HG02943 (cell line): Measurements from ENCODE around the gene MYBPC2.
"Not testable (repeated sequence)": the region's sequence is repeated elsewhere in the genome, so short reads cannot be mapped to it uniquely, and the experiment has no call there.

Experiments used
- ATAC-seq: cut with Tn5 transposase; IDR thresholded peaks from one replicate; pipeline ENCODE4 v1.9.1; 2021; ENCODE audit warnings: mild to moderate bottlenecking, low read depth, moderate library complexity; ENCODE audit not compliant: unreplicated experiment

MYBPC2 gene

DNA sequence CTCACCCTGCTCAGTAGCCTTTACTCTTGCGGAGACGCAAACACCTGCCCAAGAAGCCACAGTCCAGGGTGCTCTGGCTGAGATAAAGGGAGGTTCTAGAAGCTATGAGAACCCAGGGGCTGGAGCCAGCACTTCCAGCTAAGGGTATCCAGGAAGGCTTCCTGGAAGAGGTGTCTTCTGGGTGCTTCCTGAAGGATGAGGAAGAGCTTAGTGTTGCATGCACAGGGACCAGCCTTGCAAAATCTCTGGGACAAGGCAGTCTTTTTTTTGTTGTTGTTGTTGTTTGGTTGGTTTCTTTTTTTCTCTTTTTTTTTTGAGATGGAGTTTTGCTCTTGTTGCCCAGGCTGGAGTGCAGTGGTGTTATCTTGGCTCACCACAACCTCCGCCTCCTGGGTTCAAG, 20.6 kb downstream of the MYBPC2 start:
- ATAC-seq = no peak

DNA sequence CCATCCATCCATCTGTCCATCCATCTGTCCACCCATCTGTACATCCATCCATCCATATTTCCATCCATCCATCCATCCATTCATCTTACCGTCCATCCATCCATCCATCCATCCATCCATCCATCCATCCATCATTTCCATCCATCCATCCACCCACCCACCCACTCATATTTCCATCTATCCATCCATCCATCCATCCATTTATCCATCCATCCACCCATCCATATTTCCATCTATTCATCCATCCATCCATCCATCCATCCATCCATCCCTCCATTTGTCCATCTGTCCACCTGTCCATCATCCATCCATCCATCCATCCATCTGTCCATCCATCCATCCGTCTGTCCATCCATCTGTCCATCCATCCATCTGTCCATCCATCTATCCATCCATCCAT, 23.3 kb downstream of the MYBPC2 start:
- ATAC-seq = no peak

DNA sequence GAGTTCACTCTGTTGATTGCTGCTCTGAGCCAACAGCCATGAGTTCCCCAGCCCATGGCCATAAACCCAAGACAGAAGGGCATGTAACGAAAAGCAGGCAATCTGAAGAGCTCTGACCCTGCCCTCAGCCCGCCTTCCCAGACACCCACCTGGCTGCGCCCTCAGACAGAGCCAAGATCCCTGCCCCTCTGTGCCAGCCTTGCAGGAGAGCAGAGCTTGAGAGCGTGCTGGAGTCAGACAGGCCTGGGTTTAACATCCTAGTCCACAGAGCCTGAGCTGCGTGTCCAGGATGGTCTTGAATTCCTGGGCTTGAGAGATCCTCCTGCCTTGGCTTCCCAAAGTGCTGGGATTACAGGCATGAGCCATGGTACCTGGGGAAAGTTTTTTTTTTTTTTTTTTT, 24.6 kb downstream of the MYBPC2 start:
- ATAC-seq = no peak

DNA sequence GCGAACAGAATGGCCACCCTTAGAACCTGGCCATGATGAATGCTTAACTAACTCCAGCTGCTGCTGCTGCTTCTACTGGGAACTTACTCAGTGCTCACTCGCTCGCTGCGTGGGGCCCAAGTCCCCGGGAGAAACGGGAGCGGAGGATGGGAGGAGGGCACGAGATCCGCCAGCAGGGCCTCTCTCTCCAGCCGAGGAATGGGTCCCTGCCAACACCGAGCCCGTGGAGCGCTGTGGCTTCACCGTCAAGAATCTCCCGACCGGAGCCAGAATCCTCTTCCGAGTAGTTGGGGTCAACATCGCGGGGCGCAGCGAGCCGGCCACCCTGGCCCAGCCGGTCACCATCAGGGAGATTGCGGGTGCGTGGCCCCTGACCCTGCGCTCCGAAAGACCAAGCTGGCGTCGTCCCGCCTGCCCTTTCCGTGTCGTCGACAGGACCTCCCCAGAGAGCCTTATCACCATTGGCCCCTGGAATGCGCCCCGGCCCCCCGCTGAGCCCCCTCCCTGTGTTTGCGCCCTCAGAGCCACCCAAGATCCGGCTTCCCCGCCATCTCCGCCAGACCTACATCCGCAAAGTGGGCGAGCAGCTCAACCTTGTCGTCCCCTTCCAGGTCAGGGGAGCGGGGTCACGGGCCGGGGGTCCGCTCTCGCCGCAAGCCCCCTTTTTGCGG, 25.8 kb downstream of the MYBPC2 start:
- no peak for ATAC-seq

DNA sequence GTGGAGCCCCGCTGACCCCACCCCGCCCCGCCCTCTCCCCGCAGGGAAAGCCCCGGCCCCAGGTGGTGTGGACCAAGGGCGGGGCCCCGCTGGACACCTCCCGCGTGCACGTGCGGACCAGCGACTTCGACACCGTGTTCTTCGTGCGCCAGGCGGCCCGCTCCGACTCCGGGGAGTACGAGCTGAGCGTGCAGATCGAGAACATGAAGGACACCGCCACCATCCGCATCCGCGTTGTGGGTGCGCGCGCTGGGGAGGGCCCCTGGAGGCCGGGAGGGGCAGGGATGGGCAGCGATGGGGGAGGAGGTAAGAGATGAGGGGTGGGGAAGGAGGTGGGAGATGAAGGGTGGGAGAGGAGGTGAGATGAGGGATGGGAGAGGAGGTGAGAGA, 26.4 kb downstream of the MYBPC2 start:
- no peak for ATAC-seq

DNA sequence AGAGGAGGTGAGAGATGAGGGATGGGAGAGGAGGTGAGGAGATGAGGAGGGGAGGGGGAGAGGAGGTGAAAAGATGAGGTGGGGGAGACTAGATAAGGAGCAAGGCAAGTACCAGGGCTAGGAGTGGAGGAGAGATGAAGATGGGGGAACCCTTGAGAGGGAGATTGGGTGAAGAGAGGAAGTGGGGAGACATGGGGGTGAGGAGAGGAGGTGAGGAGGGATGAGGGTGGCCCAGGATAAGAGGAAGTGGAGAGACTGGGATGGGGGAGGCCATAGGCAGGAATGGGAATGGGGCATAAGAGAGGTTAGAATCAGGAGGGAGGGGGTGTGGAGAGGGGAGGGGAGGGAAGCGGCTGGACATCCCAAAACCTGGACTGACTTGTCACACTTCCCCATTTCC, 26.9 kb downstream of the MYBPC2 start:
- no peak for ATAC-seq

DNA sequence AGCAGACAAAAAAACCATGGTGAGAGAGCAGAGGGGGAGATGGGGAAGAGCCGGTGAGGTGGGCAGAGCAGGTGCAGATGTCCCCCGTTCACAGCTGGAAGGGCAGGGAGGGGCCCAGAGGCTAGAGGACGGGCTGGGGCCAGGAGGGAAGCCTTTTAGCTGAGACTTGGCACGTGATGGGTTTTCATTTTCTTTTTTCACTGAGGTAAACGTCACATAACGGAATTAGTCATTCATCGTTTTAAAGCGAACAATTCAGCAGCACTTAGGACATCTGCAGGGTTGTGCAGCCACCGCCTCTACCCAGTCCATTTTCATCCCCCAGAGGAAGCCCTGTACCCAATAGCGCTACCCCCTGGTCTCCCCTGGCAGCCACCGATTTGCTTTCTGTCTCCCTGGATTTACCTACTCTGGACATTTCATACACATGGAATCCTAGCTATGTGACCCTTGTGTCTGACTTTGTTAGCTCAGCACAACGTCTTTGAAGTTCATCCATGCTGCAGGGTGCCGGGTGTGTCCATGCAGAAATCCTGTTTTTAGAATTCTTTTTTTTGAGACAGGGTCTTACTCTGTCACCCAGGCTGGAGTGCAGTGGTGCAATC, 27.6 kb downstream of the MYBPC2 start:
- ATAC-seq = no peak

DNA sequence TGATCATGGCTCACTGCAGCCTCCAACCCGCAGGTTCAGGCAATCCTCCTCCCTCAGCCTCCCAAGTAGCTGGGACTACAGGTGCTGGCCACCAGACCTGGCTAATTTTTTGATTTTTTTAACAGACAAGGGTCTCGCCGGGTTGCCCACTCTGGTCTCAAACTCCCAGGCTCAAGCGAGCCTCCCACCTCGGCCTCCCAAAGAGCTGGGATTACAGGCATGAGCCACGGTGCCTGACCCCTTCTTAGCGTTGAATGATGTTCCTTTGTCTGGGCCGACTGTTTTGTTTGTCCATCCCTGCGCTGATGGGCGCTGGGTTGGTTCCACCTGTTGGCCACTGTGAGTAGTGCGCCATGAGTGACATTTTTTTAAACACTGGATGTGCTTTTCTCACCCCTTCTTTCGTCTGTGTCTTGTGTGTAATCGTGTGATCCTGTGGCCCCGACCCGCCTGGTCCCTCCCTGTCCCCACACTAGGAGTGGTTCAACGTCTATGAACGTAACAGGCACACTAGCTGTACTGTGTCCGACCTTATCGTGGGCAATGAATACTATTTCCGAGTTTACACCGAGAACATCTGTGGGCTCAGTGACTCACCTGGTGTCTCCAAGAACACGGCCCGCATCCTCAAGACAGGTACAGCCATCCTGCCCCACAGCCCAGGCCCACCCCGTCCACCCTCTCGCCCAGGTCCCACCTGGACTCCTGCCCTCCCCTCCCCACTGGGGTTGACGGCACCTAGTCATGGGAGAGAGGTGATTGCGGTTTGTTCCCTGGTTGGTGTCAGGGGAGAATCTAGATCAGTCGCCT, 28.6 kb downstream of the MYBPC2 start:
- no peak for ATAC-seq

DNA sequence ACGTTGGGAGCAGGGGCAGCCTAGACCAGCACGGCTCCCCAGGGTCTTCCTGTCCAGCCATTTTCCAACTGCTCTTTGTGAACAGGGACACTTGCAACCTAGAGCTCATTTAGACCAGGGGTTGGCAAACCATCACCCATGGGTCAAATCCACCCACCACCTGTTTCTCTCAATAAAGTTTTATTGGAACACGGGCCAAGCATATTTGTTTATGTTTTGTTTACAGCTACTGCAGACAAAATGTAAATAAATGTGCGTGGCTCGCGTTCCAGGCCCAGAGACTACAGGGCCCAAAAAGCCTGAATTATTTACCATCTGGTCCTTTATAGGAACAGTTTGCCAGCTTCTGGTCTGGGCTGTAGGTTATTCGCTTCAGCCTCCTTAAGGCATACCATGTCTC, 30.3 kb downstream of the MYBPC2 start:
- ATAC-seq = no peak

DNA sequence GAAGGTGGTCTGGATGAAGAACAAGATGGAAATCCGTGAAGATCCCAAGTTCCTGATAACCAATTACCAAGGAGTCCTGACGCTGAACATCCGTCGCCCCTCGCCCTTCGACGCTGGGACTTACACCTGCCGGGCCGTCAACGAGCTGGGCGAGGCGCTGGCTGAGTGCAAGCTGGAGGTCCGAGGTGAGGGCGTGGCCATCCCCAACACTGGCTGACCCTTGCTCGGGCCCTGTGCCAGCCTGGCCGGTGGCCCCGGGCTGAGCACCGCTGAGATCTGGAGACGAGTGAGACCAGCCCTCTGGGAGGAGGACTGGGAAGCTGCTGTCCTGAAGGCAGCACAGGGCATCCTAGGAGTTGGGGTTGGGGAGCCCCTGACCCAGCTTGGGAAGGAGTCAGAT, 31.7 kb downstream of the MYBPC2 start:
- no peak for ATAC-seq

DNA sequence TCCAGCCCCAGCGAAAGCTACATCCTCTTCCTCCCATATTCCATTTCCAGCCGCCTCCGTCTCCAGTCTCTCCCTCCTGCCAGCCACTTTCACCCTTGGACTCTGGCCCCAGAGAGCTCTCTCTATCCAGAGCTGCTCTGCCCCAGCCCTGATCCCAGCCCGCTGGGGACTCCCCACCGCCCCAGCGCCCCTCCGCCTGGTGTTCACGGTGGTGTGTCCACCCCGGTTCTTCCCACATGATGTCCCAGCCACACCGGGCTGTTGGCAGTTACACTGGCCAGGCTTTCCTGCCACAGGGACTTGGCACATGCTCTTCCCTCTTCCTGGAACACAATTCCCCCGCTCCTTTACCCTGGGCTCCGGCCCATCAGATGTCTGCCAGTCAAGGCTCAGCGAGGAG, 32.3 kb downstream of the MYBPC2 start:
- ATAC-seq = no peak

DNA sequence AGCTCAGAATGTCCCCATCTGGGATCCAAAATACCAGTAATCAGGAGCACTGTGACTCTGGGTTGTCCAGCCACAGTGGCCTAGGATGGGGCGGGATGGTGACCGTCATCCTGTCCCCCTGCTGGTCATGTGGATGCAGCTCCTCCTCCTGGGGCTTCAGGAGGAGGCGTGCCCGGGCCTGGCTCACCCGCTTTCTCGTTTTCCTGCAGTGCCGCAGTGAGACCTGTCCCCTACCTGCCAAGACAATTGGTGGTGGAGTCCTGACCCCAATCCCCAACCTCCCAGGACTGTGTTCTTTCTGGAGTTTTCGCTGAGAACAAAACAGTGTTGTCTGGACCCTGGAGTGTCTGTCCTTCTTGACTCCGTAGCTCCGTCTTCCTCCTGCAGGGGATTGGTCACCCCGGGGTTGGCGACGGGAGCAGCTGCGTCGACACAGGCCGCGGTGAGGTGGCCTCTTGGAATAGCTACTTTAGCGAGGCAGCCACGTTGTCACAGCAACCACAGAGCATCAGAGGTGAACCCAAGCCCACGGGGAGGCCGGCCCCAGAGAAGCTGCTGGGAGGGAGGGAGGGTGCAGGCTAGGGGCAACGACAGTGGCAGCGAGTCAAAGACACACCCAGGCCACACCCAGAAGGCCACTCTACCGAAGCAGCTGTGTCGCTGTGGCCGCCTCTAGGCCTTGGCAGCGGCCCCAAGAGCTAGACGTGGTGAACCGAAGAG, 33.5 kb downstream of the MYBPC2 start:
- no peak for ATAC-seq

DNA sequence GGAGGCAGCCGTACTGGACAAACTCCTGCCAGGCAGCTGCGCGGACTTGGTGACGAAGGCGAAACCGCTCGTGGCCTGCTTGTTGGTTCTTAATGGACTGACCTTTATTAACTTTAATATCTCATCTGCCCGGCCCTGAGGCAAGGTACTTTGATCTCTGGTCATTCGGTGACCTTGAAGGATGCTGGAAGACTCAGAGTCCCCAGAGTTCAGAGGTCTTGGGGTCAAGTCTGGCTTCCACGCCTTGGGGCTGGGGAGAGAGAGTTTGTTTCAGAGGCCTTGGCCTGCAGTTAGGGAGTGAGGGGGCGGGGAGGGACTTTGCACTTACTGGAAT, 34.0 kb downstream of the MYBPC2 start:
- ATAC-seq = no peak

DNA sequence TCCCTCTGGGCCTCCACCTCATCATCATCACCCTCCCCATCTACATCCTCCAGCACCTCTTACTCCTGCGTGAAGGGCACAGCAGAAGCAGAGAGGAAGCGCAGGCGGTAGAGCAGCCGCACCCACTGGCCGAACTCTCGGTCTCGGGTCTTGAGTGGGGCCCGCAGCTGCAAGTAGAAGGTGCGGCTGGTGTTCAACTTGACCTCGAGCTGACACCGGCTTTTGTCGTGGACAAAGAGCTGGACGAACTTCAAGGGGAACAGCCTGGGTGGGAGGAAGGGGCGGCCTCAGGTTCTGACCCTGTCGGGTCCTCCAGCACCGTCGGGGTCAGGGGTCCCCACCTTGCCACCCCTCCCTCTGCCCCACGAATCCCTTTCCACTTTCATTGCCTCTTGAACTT, 34.9 kb downstream of the MYBPC2 start:
- no peak for ATAC-seq

DNA sequence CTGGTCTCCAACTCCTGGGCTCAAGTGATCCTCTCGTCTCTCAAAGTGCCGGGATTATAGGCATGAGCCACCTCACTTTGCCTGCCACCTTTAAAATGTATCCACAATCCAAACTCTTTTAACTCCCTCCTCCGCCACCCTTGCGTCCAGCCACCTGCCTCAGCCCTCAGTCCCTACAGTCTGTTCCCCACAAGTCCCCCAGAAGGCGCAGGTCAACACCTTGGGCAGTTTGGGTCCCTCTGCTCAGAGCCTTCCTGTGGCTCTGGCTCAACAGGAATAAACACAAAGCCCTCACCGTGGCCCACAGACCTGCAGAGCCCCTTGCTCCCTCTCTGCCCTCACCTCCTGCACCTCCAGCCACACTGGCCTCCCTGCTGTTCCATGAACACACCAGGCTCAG, 36.1 kb downstream of the MYBPC2 start:
- no peak for ATAC-seq

DNA sequence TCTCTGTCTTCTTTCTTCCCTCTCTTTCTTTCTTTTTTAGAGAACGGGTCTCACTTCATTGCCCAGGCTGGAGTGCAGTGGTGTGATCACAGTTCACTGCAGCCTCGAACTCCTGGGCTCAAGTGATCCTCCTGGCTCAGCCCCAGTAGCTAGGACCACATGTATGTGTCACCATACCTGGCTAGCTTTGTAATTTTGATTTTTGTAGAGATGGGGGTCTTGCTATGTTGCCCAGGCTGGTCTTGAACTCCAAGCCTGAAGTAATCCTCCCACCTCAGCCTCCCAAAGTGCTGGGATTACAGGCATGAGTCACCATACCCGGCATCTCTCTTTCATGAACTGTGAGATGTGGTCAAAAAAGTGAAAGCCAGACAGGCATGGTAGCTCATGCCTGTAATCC, 40.6 kb downstream of the MYBPC2 start:
- ATAC-seq = not testable (repeated sequence)

DNA sequence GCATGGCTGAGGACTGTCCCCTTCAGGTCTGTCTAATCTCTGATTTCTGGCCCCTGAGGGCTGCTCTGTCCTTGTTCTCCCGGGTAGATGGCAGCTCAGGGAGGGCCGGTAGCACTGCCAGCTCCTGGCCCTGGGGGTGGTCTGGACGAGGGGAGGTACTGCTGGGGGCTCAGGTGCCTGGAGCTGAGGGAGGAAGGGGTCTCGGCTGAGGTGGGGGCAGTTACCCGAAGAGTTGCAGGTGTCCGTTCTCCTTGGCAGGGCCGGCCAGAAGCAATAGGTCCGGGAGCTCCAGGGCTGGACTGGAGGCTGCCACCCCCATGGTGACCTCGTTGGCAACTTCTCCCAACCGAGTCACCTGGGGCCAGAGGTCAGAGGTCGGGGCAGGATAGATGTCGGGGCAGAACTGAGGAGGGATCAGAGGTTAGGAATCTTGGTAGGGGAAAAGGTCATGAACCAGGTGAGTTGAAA, 42.4 kb downstream of the MYBPC2 start:
- ATAC-seq = no peak

DNA sequence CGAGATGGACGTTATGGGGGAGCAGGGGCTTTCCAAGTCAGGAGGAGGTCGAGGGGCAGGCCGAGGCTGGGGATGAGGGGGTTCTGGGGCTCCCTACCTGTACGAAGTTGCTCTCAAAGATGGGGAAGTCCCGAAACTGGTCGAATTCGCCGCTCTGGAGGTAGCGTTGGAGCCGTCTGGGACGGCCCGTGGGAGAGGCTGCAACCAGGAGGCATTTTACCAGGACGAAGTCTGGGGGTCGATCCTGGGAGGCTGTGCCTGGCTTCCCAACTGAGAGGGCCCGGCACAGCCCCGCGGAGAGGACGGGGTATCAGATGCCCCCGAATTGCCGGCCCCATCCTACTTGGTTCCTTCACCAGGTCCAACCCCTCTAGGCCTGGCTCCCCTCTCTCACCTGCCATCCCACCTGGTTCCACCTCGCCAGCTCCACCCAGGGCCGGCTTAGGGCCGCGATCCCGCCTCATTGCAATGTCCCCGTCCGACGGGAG, 43.1 kb downstream of the MYBPC2 start:
- ATAC-seq = no peak

DNA sequence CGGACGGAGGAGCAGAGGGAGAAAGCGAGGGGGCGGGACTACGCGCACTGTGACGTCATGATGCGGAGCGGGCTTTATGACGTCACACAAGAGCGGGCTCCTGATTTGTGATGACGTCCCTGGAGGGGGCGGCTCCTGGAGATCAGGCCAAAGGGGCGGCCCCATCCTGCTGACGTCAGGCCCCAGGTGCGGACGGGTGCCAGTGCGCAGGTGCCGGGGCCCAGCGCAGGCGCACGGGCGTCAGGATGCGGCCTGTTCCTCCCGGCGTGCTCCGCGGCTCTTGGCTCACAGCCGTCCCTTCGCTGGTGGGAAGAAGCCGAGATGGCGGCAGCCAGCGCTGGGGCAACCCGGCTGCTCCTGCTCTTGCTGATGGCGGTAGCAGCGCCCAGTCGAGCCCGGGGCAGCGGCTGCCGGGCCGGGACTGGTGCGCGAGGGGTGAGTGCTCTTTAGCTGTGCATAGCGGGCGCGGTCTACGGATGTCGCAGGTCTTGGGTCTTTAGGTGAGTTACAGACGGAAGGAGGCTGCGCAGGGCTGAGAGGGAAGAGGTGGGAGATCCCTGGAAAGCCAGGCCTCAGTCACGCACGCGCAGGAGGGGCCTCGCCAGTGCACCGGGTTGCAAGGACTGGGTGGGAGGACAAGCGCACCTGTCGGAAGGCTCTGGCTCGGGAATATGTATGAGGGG, 43.7 kb downstream of the MYBPC2 start, which contains the start of the genes EMC10 and GARIN5A:
Gene EMC10 (plus strand): TSS at position 284 of the 683 bp plus-strand sequence. CDS start 38 bp downstream, at position 322.
Gene GARIN5A (minus strand): TSS at position 625 of the 683 bp plus-strand sequence. CDS start 460 bp downstream, at position 165.
- peak; percentile 81 for ATAC-seq

DNA sequence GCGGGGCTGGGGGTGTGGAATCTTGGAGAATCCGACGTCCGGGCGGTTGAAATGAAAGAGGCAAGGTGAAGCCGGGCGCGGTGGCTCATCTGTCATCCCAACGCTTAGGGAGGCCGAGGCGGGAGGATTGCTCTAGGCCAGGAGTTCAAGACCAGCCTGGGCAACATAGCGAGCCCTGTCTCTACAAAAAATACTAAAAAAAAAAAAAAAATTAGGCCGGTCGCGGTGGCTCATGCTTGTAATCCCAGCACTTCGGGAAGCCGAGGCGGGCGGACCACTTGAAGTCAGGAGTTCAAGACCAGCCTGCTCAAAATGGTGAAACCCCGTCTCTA, 44.2 kb downstream of the MYBPC2 start:
- ATAC-seq = no peak
